Karpas-422 (cell line): ENCODE results near the gene LRRC8A. TPM values are rescaled to one million over a fixed set of nuclear protein-coding genes. Genes with fewer than 3 reads are reported as not detected.
A peak's percentile ranks its signal among the peaks of the same experiment; 100 is the strongest.

Experiments
- DNase-seq: peaks from one replicate; pipeline ENCODE4 v3.0.0-alpha.2; 2015
- H2AFZ ChIP-seq: fragments of 200-600 bp; sonication (generic); 2 replicates; pipeline ENCODE4 v1.6.1; 2014; ENCODE audit warnings: antibody characterized with exemption, low read length, mixed read lengths
- H3K27ac ChIP-seq: fragments of 200-600 bp; sonication (generic); 2 replicates; pipeline ENCODE4 v1.5.1; 2014; ENCODE audit warnings: mild to moderate bottlenecking, low read length, moderate library complexity
- H3K27me3 ChIP-seq: fragments of 200-600 bp; sonication (generic); 2 replicates; pipeline ENCODE4 v1.6.1; 2014; ENCODE audit warnings: low read length, mixed read lengths
- H3K36me3 ChIP-seq: fragments of 200-600 bp; sonication (generic); 2 replicates; pipeline ENCODE4 v1.6.1; 2014; ENCODE audit warnings: low read length, mixed read lengths; ENCODE audit not compliant: insufficient read depth
- H3K4me1 ChIP-seq: fragments of 200-600 bp; sonication (generic); 2 replicates; pipeline ENCODE4 v1.6.1; 2014; ENCODE audit warnings: mild to moderate bottlenecking, low read length, mixed read lengths
- H3K4me2 ChIP-seq: fragments of 200-600 bp; sonication (generic); 2 replicates; pipeline ENCODE4 v1.6.1; 2014; ENCODE audit warnings: low read length, low read depth, mild to moderate bottlenecking; ENCODE audit not compliant: poor library complexity, severe bottlenecking
- H3K4me3 ChIP-seq: fragments of 200-600 bp; sonication (generic); 2 replicates; pipeline ENCODE4 v1.5.1; 2014; ENCODE audit warnings: mild to moderate bottlenecking, antibody characterized with exemption, low read length, mixed read lengths
- H3K79me2 ChIP-seq: fragments of 200-600 bp; sonication (generic); 2 replicates; pipeline ENCODE4 v1.6.1; 2014; ENCODE audit warnings: mild to moderate bottlenecking, low read length, mixed read lengths
- H3K9ac ChIP-seq: fragments of 200-600 bp; sonication (generic); 2 replicates; pipeline ENCODE4 v1.6.0; 2014; ENCODE audit warnings: low read length
- H3K9me2 ChIP-seq: fragments of 200-600 bp; sonication (generic), shearing (Covaris generic); replicated peaks from 2 replicates; pipeline ENCODE4 v1.6.0; 2014; ENCODE audit warnings: mild to moderate bottlenecking, low read length, moderate library complexity; ENCODE audit not compliant: insufficient read depth
- H3K9me3 ChIP-seq: fragments of 300-700, 200-600 bp; sonication (generic); 2 replicates; pipeline ENCODE4 v1.6.1; 2014; ENCODE audit warnings: low read length, mixed read lengths
- H4K20me1 ChIP-seq: fragments of 200-600 bp; sonication (generic); 2 replicates; pipeline ENCODE4 v1.6.1; 2014; ENCODE audit warnings: mild to moderate bottlenecking, antibody characterized with exemption, low read length, low read depth; ENCODE audit not compliant: insufficient read depth
- total RNA-seq: library from RNA; depleted of rRNA; stranded (reverse); fragments of >200 nt; shearing (Covaris generic); gene quantifications from 2 replicates; pipeline ENCODE4 v1.2.3, GENCODE V29; 2014; ENCODE audit warnings: low replicate concordance

Gene LRRC8A
- total RNA-seq, 1 experiment from 2014 or later: 6.3 TPM

- Histone ChIP-seq H3K36me3 (no peaks in the 10 kb centered on the region; the same call in 1 of the 2 replicates), H3K9me3 (no peaks in the 10 kb centered on the region), H3K9me2 (no peaks in the 10 kb centered on the region), H3K27ac (peak overlapping the region; percentile 59), H3K79me2 (peaks cover 66% of the 10 kb centered on the region), H3K9ac (peak overlapping the region; percentile 88), H3K4me3 (peak overlapping the region; percentile 99), H4K20me1 (no peaks in the 10 kb centered on the region; the same call in 1 of the 2 replicates), H3K4me2 (peak overlapping the region; percentile 87), H3K4me1 (peaks cover 26% of the 10 kb centered on the region), H2AFZ (0 out of 2 replicates have a peak overlapping the region, but pooled peaks have one; percentile 5), H3K27me3 (no peaks in the 10 kb centered on the region)
- DNase-seq: peak; percentile 56
These were observed 1.0 kb downstream of the LRRC8A start for GRCh38 chr9:128882677-128883603.

GRCh38 chr9:128884164-128884563, 2.2 kb downstream of the LRRC8A start:
- H2AFZ ChIP-seq: no peak overlapping the region
- H4K20me1 ChIP-seq: no peaks in the 10 kb centered on the region; the same call in 1 of the 2 replicates
- H3K4me3 ChIP-seq: no peak overlapping the region
- H3K4me1 ChIP-seq: peaks cover 21% of the 10 kb centered on the region
- DNase-seq: no peak
- H3K4me2 ChIP-seq: peak overlapping the region; percentile 87
- H3K27me3 ChIP-seq: no peaks in the 10 kb centered on the region
- H3K9me3 ChIP-seq: no peaks in the 10 kb centered on the region
- no peaks in the 10 kb centered on the region; the same call in 1 of the 2 replicates for H3K36me3 ChIP-seq
- H3K9ac ChIP-seq: no peak overlapping the region
- peaks cover 59% of the 10 kb centered on the region for H3K79me2 ChIP-seq
- no peaks in the 10 kb centered on the region for H3K9me2 ChIP-seq
- H3K27ac ChIP-seq: no peak overlapping the region

- H3K27ac ChIP-seq: no peak overlapping the region
- H4K20me1 ChIP-seq: no peaks in the 10 kb centered on the region; the same call in 1 of the 2 replicates
- no peak for DNase-seq
- no peak overlapping the region for H3K9ac ChIP-seq
- no peak overlapping the region for H3K4me2 ChIP-seq
- no peaks in the 10 kb centered on the region; the same call in 1 of the 2 replicates for H3K36me3 ChIP-seq
- no peak overlapping the region for H3K4me3 ChIP-seq
- no peaks in the 10 kb centered on the region for H3K27me3 ChIP-seq
- H3K79me2 ChIP-seq: peaks cover 47% of the 10 kb centered on the region
- H3K9me2 ChIP-seq: no peaks in the 10 kb centered on the region
- no peak overlapping the region for H2AFZ ChIP-seq
- H3K9me3 ChIP-seq: no peaks in the 10 kb centered on the region
- peaks cover 12% of the 10 kb centered on the region for H3K4me1 ChIP-seq
These were observed 3.4 kb downstream of the LRRC8A start for GRCh38 chr9:128885376-128885775.

GRCh38 chr9:128885798-128886197, 3.9 kb downstream of the LRRC8A start:
- Histone ChIP-seq H4K20me1 (no peaks in the 10 kb centered on the region; the same call in 1 of the 2 replicates), H3K9me3 (no peaks in the 10 kb centered on the region), H3K4me2 (no peak overlapping the region), H3K36me3 (no peaks in the 10 kb centered on the region; the same call in 1 of the 2 replicates), H3K9me2 (no peaks in the 10 kb centered on the region), H3K27ac (no peak overlapping the region), H3K79me2 (peaks cover 45% of the 10 kb centered on the region), H3K4me3 (no peak overlapping the region), H2AFZ (no peak overlapping the region), H3K4me1 (peaks cover 8% of the 10 kb centered on the region), H3K9ac (no peak overlapping the region), H3K27me3 (no peaks in the 10 kb centered on the region)
- DNase-seq: no peak

- no peaks in the 10 kb centered on the region; the same call in 1 of the 2 replicates for H4K20me1 ChIP-seq
- H3K4me2 ChIP-seq: no peak overlapping the region
- no peak overlapping the region for H2AFZ ChIP-seq
- peaks cover 45% of the 10 kb centered on the region for H3K79me2 ChIP-seq
- H3K36me3 ChIP-seq: no peaks in the 10 kb centered on the region; the same call in 1 of the 2 replicates
- H3K9ac ChIP-seq: no peak overlapping the region
- no peak overlapping the region for H3K4me3 ChIP-seq
- no peak for DNase-seq
- no peaks in the 10 kb centered on the region for H3K27me3 ChIP-seq
- no peaks in the 10 kb centered on the region for H3K9me2 ChIP-seq
- no peaks in the 10 kb centered on the region for H3K9me3 ChIP-seq
- peaks cover 8% of the 10 kb centered on the region for H3K4me1 ChIP-seq
- H3K27ac ChIP-seq: no peak overlapping the region
These were observed 4.4 kb downstream of the LRRC8A start for GRCh38 chr9:128886211-128886891.

- peaks cover 8% of the 10 kb centered on the region for H3K4me1 ChIP-seq
- H2AFZ ChIP-seq: no peak overlapping the region
- H3K9me2 ChIP-seq: no peaks in the 10 kb centered on the region
- H3K79me2 ChIP-seq: peaks cover 48% of the 10 kb centered on the region
- no peak overlapping the region for H3K4me3 ChIP-seq
- H3K4me2 ChIP-seq: no peak overlapping the region
- H3K27me3 ChIP-seq: no peaks in the 10 kb centered on the region
- no peak overlapping the region for H3K9ac ChIP-seq
- no peaks in the 10 kb centered on the region for H3K9me3 ChIP-seq
- DNase-seq: no peak
- no peaks in the 10 kb centered on the region; the same call in 1 of the 2 replicates for H4K20me1 ChIP-seq
- H3K36me3 ChIP-seq: no peaks in the 10 kb centered on the region; the same call in 1 of the 2 replicates
- no peak overlapping the region for H3K27ac ChIP-seq
These were observed 5.1 kb downstream of the LRRC8A start for GRCh38 chr9:128887049-128887448.

- H3K4me2 ChIP-seq: no peak overlapping the region
- H3K9me3 ChIP-seq: no peaks in the 10 kb centered on the region
- H4K20me1 ChIP-seq: no peaks in the 10 kb centered on the region
- no peak for DNase-seq
- H3K27ac ChIP-seq: no peak overlapping the region
- H3K27me3 ChIP-seq: no peaks in the 10 kb centered on the region
- peaks cover 40% of the 10 kb centered on the region for H3K79me2 ChIP-seq
- H3K9me2 ChIP-seq: no peaks in the 10 kb centered on the region
- H3K36me3 ChIP-seq: no peaks in the 10 kb centered on the region; the same call in 1 of the 2 replicates
- H3K4me1 ChIP-seq: peaks cover 7% of the 10 kb centered on the region
- no peak overlapping the region for H3K4me3 ChIP-seq
- H2AFZ ChIP-seq: no peak overlapping the region
- H3K9ac ChIP-seq: no peak overlapping the region
These were observed 6.0 kb downstream of the LRRC8A start for GRCh38 chr9:128887914-128888350.
